Fibroblast of skin of left quadriceps (primary cell): ENCODE data around the gene LY6G5C.

Experiments
- DNase-seq, 2 experiments: peaks; one replicate each; pipeline ENCODE4 v3.0.0-alpha.2; 2013; ENCODE audit warnings: low read depth in 2 of 2

Gene LY6G5C

GRCh38 chr6:31663126-31663960 lies 17.5 kb downstream of the LY6G5C start:
- no peak for DNase-seq

DNA sequence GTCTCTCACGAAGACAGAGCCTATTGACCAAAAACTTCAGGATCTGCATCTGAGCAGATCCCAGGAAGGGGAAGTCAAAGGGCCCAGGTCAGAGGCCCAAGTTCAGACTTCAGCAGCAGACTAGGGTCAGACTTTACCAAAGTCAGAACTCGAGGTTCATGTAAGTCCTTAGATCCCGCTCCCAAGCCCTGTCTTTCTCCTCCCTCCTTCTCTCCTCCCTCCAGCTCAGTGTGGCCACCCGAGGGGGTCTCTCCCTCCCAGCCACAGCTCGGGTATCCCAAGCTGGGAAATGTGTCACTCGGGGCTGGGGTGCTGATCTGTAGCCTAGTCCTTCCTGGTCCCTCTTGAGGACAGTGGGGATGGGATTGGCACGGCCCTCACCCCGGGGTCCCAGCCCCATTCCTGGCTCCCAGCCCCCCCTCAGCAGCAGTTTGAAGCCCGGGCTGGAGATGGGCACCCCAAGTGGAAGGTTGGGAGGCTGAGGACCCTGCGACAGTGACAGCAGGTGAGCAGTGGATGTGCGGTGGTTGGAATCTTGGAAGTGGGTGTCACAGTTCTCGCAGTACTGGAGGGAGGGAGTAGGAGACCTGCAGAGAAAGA lies 18.6 kb downstream of the LY6G5C start:
- DNase-seq, result no peak

GRCh38 chr6:31661262-31662123 lies 19.4 kb downstream of the LY6G5C start:
- no peak for DNase-seq

DNA sequence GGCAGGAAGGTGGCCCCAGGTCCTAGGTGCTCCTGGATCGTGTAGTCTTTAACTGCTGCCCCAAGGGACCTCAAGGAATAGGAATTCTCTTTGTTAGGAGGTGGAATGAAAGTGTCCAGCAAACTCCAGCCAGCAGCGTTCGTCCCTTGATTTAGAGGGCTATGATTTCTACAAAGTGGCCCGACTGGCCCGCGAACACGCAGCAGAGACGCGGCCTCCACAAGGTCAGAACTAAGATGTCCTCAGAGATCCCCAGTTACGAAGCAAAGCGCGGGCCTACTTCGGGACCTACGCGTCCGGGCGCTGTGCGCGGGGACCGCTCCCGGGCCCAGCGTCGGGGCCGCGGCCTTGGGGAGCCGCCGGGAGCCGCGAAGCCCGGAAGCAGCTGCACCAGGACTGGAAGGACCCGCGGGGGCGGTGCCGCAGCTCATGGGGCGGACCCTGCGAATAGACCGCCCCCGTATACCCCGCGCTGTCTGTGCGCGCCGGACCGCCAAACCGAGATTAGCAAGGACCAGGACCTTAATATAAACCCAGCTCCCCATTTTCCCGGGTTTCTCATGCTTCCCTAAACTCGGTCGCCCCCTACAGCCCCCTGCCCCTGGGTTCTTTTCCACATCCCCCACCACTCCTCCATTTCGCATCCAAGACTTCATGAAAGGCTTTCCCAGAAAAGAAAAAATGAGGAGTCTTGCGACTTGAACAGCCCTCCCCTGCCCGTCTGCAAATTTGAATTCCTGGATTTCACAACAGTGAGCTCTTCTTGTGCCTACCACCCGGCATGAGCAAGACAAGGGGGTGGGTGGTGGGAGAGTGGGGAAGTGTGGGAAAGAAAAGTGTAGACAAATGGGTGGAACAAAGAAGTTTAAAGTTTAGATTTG lies 20.2 kb downstream of the LY6G5C start, which contains the start of gene C6orf47:
C6orf47 (minus strand) TSS at position 398 of the 881 bp plus-strand sequence. CDS start 831 bp downstream, outside the sequence.
- no peak for DNase-seq

- no peak for DNase-seq
Measured at GRCh38 chr6:31659649-31660380, 21.1 kb downstream of the LY6G5C start.

- DNase-seq, result no peak
Measured at GRCh38 chr6:31658983-31659648, 21.8 kb downstream of the LY6G5C start.

DNA sequence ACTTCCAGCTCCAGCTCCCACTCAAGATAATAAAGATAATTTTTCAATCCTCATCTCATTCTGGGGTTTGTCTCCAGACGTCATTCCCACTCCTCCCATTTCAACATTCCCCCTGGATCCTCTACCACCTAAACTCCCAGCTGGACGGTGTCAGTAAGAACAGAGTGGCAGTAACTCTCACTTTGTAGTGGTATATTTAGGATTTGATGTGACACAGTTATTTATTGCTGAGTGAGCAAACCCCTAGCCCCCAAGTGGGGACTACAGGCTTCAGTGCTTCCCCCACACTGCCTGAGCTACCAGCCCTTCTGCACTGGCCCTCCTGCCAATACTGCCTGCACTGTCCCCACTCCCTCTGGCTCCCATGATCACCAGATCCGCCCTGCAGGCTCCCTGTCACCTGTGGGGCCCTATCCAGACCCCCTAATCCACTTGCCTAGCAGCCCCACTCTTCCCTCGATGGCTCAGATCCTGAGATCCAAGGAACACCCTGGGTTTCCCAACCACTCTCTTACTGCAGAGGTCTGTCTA lies 22.6 kb downstream of the LY6G5C start:
- DNase-seq, result no peak

DNA sequence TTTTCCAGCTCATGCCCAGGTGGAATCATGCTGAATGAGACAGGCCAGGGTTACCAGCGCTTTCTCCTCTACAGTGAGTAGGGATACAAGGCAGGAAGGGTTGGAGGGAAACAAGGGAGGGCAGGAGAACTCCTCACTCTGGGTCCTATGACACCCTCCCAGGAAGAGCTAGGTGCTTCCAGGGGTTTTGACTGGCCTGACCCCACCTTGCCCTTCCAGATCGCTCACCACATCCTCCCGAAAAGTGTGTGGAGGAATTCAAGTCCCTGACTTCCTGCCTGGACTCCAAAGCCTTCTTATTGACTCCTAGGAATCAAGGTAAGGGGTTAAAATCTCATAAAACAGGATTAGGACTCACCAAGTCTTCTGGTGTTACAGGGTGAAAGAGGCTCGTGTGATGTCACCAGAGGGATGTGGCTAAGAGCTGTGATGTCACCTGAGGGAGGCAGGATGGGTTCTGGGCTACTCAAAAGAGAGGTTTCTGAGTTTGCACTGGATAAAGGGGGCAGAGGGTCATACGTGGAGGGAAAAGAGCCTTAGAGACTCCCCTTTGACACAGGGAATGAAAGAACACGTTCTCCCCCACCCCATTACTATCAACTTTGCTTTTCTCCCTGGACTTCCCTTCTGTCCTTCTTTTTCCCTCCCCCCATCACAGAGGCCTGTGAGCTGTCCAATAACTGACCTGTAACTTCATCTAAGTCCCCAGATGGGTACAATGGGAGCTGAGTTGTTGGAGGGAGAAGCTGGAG lies 23.3 kb downstream of the LY6G5C start:
- DNase-seq, result no peak

DNA sequence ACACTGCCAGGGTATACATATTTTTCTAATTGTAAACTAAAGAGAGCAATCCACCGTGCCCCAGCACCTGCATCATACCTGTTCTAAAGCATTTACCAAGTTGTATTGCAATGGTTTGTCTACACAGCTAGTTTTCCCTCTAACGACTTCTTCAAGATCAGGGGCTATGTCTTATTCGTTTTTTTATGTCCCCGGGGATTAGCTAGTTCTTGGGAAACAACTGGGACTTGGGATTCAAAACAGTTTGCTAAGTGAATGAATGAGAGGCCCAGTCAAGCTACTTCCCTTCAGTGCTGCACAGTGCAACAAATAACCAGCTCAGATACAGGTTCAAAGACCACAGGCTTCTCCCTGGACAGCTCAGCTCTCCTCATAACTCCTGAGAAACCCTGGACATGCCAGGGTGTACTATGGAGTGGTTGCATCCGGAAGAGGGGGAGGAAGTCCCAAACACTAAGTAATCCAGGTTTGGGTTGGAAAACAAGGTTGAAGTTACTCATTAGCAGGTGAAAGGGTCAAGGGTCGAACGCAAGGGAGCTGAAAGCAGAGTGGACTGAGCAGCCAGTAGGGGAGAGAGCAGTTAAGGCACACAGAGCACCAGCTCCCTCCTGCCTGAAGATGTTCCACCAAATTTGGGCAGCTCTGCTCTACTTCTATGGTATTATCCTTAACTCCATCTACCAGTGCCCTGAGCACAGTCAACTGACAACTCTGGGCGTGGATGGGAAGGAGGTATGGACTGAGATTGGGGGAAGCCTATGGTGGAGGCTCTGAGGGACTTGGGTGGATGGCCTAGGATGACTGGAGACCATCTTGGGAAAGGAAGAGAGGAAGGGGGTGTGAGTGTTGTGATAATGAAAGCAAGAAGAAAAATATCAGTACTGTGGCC lies 25.3 kb downstream of the LY6G5C start, which contains the start of gene APOM:
APOM (plus strand) TSS at position 546 of the 889 bp plus-strand sequence; CDS start at position 619, 73 bp downstream.
- DNase-seq, result no peak

DNA sequence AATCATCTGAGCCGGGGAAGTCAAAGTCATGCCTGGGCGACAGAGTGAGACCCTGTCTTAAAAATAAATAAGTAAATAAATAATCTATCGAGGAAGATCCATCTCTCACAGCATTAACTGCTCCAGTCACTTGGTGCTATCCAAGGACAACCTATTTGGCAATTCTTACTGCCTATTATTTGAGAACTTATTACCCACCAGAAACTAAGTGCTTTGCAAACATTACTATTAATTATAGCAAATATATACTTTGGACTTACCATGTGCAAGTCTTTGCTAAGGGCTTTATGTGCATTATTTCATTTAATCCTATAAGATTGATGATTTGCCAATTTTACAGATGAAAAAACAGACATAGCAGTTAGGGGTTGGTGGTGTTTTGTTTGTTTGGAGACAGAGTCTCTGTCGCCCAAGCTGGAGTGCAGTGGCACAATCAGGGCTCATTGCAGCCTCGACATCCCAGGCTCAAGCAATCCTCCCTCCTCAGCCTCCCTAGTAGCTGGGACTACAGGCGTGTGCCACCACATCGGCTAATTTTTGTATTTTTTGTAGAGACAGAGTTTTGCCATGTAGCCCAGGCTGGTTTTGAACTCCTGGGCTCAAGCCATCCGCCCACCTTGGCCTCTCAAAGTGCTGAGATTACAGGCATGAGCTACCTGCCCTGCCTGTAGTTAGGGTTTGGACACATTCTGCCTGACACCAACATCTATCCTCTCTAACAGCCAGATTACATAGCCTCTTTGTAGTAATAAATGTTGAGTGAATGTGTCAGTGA lies 26.1 kb downstream of the LY6G5C start:
- no peak for DNase-seq

DNA sequence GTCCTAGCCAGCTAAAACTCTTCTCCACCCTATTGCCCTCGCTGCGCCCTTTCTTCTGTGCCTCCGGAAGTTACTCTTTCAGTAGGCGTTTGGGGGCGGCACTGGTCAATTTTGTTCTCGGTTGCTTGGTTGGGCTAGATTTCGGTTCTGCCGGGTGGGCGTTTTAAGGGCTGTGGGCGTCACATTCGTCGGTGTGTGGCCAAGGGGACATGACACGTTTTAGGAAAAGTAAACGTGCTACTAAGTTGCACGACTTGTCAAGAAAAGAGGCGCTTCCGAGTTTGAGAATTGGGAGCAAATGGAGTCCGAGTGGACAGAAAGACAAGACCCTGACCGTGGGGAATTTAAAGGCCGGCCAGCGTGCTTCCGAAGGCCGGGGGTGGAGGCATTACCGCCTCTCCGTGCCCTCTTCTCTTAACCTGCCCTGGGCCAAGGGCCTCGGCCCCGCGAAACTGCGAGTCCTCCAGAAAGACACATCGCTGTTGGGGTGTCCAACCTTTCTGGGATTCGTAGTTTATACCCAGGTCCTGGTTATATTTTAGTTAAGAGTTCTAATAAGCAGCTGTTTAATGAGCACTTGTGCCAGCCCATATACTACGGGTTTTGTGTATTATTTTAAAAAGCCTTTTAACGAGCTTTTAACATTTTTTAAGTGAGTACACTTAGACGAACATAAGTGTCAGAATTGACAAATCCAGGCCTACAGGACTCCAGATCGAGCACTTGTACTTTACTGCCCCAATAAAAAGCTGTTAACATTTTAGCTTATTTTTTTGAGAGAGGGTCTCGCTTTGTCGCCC lies 27.7 kb downstream of the LY6G5C start:
- no peak for DNase-seq

GRCh38 chr6:31651602-31652191 lies 29.2 kb downstream of the LY6G5C start:
- no peak for DNase-seq

DNA sequence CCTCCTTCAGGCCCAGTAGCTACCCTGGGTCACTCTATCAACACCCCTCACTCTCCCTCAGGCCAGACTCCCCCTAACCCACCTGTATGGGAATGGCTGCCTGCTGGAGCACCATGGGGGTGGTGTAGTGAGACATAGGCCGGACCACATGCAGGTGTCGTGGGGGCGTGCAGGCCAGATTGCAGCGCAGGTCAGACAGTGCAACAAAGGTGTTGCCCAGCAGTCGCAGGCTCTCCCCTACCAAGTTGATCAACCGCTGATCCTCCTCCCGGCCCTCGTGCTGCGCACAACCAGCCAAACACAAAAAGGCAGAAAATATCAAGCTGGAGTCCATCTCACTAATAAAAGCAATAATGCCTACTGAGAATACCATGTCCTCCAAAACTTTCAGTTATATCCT lies 35.5 kb downstream of the LY6G5C start:
- DNase-seq, result no peak

DNA sequence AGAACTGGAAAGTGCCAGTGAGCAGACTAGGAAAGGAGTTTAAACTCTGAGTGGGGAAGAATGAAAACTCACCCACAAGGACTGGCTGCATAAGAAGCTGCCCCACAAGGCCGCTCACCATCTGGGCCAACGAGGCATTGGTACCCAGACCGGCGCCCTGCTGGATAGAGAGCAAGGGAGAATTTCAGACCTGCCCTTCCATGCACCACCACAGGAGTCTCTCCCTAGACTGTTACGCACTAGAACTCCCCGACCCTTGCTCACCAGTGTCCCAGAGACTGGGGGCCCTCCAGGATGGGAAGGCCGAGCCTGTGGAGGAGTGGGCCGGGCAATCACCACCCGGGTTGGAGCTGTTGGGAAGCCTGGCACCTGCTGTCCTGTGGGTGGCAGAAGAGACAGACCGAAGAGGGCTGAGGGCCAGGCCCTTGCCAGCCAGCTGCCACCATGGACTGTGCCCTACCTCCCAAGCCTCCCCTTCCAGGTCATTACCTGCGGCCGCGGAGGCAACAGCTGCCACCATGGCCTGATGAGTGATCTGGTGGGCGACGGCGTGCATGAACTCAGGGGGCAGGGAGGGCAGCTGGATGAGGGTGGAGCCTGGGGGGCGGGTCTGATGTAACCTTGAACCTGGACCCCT lies 36.9 kb downstream of the LY6G5C start:
- DNase-seq, result no peak

- DNase-seq, result no peak
Measured at GRCh38 chr6:31642798-31643570, 37.9 kb downstream of the LY6G5C start.
